ENCODE data around the gene SKI.
"Not testable (repeated sequence)": the region's sequence is repeated elsewhere in the genome, so short reads cannot be mapped to it uniquely, and the experiment has no call there.

Gene SKI

GRCh38 chr1:2313651-2314261 lies 85.6 kb downstream of the SKI start:
- DNase-seq, result no peak

GRCh38 chr1:2314273-2314802 lies 86.2 kb downstream of the SKI start:
- no peak for DNase-seq

- peak; percentile 67 for DNase-seq
Observed at GRCh38 chr1:2314803-2315673, 86.9 kb downstream of the SKI start.

- DNase-seq, result no peak
Observed at GRCh38 chr1:2315674-2316450, 87.7 kb downstream of the SKI start.

- no peak for DNase-seq
Observed at GRCh38 chr1:2316451-2316961, 88.4 kb downstream of the SKI start.

GRCh38 chr1:2317230-2318065 lies 89.3 kb downstream of the SKI start:
- DNase-seq, result no peak

GRCh38 chr1:2318314-2319278 lies 90.5 kb downstream of the SKI start:
- DNase-seq, result no peak

- DNase-seq, result no peak
Observed at GRCh38 chr1:2319291-2319690, 91.2 kb downstream of the SKI start.

GRCh38 chr1:2320006-2320405 lies 91.9 kb downstream of the SKI start:
- DNase-seq, result no peak

GRCh38 chr1:2320760-2321667 lies 92.9 kb downstream of the SKI start:
- no peak for DNase-seq

- no peak for DNase-seq
Observed at GRCh38 chr1:2322065-2322571, 94.0 kb downstream of the SKI start.

GRCh38 chr1:2322581-2323211 lies 94.6 kb downstream of the SKI start:
- no peak for DNase-seq

- no peak for DNase-seq
Observed at GRCh38 chr1:2323451-2323974, 95.4 kb downstream of the SKI start.

- DNase-seq, result no peak
Observed at GRCh38 chr1:2324553-2325366, 96.6 kb downstream of the SKI start.

GRCh38 chr1:2326524-2326923 lies 98.4 kb downstream of the SKI start:
- no peak for DNase-seq

- not testable (repeated sequence) for DNase-seq
Observed at GRCh38 chr1:2327162-2327561, 99.0 kb downstream of the SKI start.

GRCh38 chr1:2327841-2328240 lies 99.7 kb downstream of the SKI start:
- DNase-seq, result no peak
